Activated T-cell treated with anti-CD3 and anti-CD28 coated beads, Interleukin-2, amount 50 U/mL, for 1 hour (primary cell): Measurements from ENCODE around the gene NRAP.

Experiments used
- DNase-seq: peaks from one replicate; pipeline ENCODE4 v3.0.0-alpha.2; 2020

Gene NRAP

DNA sequence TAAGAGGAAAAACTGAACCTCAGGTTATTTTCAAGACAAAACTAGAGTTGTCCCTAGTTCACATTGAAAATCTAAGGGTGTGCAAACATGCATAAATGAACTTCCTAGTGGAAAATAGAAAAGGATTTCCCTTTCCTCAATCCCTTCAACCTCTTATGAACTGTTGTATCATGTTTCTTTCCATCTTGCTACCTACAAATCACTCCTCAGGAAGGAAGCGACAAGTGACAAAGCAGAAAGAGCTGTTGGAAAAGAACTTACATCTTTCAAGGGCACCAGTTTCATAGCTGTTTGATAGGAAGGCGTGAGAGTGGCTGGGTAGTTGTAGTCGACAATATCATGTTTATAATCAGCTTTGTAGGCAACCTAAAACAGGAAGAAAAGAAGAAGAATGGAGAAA lies 23.9 kb downstream of the NRAP start:
- no peak for DNase-seq

DNA sequence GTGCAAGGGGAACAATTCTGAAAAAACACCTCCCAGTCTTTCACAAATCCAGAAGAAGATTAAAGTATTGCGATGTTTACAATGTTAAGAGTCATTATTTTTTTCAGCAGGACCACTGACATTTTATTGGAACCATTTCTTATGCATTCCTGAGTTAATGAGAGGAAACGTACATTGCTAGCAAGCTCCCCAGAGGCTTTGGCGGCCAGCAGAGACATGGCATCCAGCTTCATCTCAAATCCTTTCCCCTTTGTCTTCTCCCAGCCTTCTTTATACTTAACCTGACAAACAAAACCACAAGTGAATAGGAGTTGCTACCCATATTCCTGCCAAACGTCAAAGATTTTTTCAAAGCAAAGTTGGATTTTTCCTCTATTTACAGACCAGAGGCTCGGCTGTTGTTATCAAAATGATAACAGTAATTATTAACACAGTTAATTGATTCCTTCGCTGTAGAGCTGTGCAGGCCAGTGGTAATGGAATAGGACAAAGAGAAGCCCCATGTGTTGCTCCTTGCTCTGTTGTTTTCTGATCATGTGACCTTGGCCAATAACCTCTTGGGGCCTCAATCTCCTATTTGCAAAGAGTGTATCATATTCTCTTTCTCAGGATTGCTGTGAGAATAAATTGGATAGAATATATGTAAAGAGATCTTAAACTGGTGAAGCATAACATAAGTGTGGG lies 32.0 kb downstream of the NRAP start:
- no peak for DNase-seq

DNA sequence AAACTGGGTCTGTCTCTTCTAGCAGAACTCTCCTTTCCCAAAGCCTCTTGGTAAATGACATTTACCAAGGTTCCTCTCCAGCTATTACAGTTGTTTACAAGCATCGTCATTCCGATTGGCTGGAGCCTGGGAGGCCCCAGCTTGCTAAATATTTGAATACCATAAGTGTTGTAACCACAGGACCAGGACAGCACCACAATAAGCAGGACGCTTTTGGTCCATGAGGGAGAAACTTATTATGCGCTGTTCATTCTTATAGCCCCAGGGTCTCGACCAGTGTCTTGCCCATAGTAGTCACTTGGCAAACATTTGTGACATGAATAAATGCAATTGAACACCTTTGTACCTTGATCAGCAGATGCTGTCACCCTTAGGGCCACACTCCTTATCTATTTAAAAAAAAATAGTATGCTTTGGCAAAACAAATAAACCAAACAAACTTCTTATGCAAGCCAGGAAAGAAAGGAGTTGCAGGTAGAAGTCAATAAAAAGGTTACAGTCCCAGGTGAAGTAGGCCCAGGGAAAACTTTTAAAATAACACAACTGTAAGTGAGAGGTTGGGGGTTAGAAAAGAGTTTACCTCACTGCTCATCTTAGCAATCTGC lies 32.8 kb downstream of the NRAP start:
- DNase-seq, result no peak

DNA sequence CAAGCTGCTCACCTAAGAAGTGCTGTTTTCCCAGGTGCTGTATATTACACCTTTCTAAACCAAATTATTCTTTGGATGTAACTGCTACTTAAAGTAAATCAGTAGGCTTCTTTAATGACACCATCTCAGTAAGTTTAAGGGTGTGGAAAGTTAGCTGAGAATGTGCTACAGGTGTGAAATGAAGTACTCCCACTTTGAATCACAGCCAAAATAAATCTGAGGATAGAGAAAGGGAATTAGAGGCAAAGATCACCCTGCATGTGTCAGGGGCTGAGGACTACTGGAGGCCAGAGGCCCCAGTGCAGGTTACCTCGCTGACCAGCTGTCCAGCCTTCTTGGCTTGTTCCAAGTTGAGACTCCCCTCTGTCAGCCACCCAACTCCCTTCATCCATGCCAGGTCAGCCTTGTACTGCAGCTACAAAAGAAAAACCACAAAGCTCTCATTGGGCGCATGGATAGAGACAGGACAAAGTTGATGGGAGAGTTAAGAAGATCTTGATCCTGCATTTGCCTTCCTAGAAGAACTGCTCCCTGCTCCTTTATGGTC lies 35.2 kb downstream of the NRAP start:
- DNase-seq, result no peak

DNA sequence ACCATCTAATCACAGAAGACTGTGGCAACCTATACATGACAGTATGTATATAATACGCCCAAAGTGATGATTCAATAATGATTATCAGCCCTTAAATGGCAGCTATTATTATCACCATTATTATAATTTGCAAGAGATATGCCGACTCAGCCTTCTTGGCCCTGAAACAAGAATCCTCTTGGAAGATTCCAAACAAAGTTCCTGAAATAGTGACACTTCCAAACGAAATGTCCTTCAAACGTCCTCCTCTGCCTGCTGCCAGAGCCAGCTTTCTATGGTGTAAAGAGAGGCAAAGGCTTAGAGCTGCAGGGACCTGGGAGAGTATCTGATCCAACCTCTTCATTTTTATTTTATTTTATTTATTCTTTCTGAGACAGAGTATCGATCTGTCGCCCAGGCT lies 36.0 kb downstream of the NRAP start:
- no peak for DNase-seq

DNA sequence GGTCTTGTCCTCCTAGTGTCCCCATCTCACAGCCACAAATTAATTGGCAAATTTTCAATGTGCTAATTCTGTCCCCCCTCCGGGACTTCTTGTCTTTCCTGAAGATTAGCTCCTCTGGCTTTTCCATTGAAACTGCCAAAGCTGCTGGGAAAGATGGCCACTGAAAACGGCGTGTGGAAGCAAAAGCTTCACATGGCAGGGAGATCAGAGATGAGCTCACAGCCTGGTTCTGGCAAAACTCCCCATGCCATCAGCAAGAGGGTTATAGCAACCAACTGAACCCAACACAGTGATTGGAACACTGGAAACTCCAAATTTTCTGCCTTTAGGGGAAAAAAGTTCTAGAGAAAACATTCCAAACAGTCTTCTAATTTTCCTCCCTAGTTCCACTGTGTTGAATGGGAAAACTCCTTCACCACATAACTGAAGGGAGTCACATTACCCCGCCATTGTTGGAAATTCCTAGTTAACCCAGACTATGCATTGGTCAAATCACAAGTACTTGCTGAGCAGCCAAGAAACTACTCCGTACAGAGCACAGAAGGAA lies 37.0 kb downstream of the NRAP start:
- no peak for DNase-seq

DNA sequence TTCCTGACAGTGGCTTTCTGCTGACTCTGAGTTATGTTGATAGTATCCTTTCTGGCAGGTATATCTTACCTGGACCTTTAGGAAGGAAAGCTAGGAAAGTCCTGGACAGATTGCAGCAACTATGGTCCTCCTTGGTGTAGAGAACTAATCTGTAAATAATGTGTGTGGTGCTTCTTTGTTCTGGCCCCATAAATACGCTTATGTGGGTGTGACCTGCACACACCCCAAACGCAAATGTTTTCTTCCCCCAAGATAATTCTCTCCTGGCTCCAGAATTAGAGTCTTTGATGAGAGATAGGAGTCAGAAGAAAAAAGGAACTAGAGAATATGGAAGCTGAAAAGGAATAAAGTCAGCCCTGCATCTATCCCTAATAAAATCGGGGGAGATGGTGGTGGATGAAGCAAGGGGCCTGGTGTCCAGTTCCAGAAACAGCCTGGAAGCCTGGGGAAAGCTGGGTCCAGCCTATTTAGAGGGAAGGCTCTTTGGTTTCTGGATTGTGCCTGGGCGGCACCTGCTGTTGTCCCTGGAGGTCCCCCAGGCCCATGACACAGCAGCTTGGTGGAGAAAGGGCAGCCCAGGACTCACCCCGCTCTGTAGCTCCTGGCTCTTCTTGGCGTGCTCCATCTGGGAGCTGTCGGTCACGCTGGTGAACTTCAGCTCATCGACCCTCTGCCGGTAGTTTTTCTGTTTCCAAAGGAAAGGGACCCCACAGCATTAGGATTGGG lies 38.2 kb downstream of the NRAP start:
- no peak for DNase-seq

DNA sequence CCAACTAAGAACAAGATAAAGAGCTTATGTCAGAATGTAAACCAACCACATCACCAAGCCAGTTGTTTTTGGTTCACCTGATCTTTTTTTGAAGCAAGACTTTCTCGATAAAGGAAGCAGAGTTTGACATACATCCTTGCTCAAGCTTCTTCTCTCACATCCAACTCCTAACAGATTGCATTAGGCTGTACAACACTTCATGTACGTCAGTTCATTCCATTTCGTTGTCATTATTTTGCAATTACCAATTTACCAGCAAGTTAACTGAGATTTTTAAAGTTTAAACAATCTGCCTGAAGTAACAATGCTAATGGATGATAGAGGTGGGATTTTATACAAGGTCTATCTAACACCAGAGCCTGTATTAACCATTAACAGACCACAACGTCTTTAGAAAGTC lies 41.0 kb downstream of the NRAP start:
- no peak for DNase-seq

DNA sequence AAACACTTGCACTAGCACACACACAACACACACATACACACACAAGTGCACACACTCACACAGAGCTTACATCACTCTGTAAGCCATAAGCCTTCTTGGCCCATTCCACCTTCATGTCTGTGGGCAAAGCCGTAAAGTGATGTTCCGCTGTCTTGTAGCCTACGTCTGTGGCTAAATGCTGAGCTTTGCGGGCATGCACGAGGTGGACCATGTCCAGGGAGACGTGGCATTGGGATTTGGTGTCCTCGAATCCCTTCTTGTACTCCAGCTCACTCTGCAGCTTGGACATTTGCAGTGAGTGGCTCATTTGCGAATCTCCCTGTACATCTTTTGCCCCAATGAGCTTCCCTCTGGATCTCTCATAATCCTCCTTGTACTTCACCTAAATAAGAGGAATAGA lies 42.0 kb downstream of the NRAP start:
- DNase-seq, result no peak

DNA sequence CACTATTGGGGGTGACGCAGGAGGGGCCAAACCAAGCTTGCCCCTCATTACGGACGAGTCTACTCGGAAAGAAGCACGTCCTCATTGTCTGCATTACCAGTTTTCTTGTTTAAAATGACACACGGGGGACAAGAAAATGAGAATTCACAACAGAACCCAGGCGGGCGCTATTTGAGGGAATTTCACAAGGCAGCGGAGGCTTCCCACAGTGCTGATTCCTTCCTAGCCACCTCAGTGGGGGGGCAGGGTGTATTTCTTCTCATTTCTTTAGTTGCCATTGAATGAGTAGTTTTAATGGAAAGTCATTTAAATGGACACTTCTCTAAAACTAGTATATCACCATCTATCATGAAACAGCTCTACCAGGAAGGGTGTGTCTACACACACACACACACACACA lies 42.9 kb downstream of the NRAP start:
- no peak for DNase-seq

DNA sequence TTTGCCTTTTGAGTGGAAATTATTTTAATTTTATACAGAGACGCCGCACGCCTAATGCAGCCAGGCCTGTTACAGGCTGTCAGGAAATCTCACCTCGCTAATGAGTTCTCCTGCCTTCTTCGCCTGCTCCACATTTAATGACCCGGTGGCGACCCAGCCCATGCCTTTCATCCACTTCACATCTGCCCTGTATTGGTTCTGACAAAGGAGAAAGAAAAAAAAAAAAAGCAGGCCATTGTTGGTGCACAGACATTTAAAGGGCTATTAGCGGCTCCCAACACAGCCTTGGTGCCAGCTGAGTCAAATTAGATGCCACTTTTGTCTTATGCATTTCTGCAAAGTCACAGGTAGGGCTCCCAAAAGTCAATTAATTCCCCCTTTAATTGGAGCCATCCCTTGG lies 43.3 kb downstream of the NRAP start:
- no peak for DNase-seq

DNA sequence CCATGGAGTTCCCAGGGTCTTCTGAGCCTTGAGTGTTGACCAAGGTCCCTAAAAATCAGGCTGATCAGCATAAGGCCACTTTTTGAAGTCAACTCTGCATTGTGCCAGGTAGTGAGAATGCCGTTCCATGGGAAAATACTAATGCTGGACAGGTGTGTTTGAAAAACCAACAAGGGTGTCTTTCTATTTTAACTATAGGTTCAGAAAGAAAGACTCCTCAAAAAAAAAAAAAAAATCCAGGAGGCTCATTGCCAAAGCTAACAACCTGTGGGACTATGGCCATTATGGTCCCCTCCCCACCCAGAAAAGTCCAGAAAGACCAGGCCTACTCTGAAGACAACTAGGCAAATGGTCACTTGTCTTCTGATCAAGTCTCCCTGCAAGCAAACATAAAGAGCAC lies 44.4 kb downstream of the NRAP start:
- no peak for DNase-seq

DNA sequence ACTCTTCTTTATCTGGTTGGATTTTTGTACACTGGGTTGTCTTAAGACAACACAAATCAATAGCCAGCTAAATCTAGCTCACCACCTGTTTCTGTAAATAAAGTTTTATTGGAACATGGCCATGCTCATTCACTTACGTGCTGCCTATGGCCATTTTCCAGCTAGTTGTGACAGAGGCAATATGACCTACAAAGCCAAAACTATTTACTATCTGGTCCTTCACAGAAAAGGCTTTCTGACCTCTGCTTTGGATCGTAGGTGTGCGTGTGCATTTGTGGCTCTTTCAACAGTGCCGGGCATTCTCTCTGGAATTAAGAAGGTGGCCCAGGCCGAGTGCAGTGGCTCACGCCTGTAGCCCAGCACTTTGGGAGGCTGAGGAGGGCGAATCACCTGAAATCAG lies 45.5 kb downstream of the NRAP start:
- no peak for DNase-seq

DNA sequence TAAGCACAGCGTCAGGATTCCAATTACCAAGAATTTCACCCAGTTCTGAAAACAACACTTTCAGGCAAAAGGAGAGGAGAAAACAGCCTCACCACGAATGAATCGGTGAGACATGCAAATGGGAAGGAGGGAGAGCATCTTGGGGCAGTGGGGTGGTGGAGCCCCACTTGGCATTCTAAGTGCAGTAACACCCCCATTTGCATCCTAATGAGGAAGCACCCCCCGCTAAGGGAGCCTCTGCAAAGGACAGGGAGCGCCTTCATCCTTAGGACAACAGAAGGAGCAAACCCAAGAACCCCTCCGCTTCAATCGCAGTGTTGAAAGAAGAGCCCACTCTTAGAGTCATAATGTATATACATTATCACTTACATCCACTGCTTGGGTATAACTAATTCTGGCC lies 46.8 kb downstream of the NRAP start:
- no peak for DNase-seq

DNA sequence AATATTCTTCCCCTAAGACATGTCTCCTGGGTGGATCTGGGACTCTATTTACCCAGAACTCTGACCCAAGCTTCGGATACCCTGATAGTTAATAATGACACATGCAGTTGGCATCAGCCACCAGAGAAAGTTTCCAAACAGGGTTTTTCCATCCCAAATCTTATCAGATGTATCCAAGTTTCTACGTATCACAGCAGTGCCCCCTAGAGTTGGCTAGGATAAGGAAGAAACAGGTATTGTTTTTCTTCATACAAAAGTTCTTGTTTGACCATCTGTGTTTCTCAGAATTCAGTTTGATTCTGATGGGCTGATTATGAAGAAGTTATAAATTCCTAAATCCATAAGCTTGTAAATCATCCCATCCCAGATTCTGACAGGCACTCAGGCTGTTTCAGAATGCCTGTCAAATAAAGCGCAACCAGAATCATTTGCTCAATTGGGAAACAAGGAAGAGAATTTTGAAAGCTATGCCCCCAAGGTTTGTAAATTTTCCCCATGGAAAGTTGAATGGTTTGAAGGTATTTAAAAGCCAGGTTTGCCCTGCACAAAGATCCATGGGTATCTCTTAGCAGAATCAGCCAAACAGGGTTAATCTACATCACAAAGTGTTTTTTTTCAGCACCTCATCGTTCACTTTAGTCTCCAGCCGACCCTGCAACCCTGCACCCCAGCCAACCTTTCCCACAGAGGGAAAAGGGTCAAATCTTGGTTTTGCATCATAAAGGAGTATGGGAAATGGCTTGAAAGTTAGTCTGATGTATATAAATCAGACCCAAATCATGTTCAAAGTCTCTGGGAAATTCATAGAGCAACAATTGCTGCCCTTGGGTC lies 47.4 kb downstream of the NRAP start:
- no peak for DNase-seq

DNA sequence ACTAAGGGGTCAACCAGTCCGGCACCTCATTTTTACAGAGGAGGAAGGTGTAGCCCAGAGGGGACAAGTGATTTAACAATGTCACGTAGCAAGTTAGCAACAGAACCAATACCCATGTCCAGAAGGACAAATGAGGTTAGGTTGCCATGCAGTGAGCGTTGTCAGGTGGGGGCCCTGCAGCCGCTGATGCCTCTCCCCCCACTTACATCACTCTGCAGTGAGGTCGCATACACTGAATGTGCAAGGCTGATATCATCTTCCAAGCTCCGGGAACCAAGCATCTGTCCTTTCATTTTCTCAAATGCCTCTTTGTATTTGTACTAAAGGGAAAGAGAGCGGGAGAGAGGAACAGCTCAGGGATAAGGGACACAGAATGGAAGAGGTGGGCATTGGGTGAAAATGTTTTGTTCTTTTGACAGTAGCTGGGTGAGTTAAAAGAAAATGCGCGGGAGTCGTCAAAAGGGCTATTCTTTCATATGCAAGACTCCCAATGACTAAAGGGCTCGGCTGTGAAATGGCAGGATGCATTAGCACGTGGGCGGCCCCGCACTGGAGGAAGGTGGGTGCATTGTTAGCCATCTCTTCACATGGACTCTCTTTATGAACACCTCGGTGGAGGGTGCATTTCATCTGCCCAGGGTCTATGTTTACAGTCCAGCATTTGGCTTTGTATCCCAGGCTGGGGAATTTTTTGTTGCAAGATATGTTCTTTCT lies 49.7 kb downstream of the NRAP start:
- DNase-seq, result no peak

DNA sequence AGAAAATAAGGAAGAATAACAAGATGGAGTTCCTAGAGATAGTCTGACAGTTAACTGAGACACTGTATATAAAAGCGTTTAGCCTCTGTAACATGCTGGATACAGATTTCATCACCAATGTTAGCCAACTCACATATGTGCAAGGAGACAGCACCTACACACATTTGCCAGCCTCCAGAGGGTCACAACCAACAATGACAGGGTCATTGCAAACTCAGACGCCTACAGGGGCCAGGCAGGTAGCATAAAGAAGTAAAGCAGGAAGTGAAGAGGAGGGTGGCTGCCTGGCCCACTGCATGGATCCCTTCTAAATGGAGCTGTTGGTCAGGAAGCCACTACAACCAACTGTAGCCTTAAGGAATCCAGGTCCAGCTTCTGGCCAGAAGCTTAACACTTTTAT lies 50.4 kb downstream of the NRAP start:
- no peak for DNase-seq

DNA sequence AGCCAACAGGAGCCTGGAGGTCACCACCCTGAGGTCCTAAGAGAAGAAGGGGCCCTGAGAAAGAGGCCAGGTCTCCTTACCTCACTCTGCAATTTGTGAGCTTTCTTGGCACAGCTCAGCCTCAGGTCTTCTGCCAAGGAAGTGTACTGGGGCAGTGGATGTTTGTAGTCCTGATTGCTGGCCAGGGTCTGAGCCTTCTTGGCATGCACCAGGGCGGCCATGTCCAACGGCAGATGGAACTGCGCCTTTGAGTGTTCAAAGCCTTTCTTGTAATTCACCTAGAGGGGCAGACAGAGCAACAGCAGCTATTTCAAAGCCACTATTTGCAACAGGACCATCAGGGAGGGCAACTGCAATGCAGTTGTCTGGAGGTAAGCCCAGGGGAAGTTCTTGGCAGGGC lies 51.7 kb downstream of the NRAP start:
- no peak for DNase-seq

DNA sequence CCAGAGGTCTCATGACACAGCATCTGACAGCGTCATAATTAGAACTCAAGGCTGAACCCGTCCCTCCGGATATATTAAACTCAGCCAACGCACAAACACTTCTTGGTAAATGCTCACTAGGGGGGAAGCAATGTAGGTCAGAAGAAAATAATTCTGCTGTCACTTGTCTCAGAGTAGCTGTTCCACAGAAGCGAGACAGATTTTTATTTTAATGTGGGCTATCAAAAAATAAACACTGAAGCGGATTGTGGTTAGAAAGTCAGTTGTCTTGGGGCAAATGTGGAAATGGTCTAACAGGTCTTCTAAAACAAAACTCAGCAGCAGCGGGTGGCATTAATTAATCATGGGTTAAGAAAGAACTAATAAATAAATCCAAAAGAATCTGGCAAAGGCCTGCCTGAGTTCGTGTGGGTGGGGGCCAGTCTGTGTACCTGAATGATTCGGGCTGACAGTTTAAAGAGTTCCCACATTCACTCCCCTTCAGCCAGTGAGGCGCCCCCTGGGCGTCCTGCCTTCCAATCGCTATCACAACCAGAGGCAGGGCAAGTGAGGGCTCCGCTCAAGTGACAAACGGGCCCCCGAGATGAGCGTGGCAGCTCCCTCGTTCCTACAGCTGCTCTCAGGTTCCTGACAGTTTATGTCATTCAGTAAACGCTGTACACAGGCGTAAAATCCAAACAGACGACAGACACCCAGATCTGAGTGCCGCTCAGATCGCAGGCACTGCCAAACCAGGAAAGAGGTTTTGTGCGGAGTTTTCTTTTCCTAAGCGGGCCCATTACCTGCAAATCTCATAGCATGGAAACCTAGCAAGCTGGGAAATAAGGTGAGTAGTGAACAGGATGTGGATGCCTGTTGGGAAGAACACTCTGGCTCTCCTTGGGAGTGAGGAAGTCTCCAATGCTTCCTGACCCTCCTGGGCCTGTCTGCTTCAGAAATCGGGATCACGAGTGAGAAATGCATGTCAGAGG lies 52.9 kb downstream of the NRAP start:
- no peak for DNase-seq

DNA sequence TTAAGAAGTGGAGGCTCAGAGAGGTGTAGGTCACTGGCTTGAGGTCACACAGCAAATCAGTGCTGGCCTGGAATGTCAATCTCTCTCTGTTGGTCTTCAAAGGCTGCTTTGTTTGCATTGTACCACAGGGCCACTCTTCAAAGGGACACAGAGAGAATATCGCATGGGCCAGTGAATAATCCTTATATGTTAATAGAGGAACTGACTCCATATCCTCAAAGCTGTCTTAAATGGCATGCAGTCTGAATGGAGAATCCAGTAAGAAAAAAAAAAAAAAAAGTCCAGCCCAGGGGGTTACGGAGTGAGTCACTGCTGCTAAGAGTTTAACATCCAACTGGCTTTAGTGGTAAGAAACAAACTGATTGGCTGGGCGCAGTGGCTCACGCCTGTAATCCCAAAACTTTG lies 54.1 kb downstream of the NRAP start:
- DNase-seq, result no peak
